GM19099 (cell line): ENCODE measurements around the gene GATA3.

Experiments used
- POLR2A ChIP-seq: IDR thresholded peaks from 3 replicates; pipeline ENCODE4 v1.6.1; 2011; ENCODE audit warnings: low read depth; ENCODE audit not compliant: insufficient read length; ENCODE audit errors: extremely low read depth

GATA3 gene

DNA sequence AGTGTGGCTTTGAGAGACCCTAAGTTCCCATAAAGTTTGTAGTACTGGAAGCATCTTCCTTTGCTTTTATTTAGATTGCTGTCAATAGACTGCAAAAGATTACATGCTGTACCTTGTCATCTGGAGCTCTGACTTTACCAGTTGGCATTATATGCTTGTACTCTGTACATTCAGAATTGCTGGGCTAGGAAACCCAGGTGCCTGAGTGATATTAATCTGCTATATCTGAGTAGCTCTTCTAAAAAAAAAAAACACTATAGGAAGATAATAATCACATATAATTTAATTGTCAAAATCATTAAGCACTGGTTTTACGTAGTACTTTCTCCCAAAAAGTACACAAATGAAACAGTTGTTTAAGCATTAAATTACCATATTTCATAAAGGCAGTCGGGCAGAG lies 12.3 kb downstream of the GATA3 start:
- no peak for TF ChIP-seq POLR2A

DNA sequence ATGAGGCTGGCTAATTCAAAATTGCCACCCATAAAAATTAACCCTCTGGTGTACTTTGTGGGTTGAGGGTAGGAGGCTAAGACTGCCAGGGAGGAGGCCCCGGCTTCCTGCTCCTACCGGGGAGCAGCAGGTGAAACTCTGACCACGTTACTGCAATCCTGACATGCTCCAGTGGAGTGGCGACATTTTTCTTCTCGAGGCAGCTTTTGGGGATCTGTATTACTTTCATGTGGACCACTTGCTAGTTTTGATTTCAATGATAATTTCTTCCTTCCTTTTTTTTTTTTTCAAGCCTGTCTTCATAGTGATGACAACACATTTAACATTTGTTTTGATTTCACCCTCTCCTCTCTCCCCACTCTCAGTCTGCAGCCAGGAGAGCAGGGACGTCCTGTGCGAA lies 14.6 kb downstream of the GATA3 start:
- no peak for TF ChIP-seq POLR2A

DNA sequence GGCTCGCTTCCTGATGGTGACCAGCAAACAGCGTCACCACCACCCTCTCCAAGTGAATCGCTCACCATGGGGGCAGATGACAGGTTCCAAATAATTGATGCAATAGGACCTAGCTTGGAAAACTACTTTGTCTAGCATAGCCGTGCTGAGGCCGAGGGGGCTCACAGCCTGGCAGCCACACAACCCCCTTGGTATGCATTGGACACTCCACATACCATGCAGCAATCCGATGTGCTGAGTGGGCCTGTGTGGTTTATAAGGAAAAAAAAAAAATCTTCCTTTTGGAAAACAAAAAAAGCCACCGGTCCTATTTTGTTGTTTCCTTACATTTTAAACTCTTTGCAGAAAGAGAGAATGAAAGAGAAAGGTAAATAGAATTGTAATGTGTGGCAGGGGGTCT lies 15.1 kb downstream of the GATA3 start:
- no peak for TF ChIP-seq POLR2A

DNA sequence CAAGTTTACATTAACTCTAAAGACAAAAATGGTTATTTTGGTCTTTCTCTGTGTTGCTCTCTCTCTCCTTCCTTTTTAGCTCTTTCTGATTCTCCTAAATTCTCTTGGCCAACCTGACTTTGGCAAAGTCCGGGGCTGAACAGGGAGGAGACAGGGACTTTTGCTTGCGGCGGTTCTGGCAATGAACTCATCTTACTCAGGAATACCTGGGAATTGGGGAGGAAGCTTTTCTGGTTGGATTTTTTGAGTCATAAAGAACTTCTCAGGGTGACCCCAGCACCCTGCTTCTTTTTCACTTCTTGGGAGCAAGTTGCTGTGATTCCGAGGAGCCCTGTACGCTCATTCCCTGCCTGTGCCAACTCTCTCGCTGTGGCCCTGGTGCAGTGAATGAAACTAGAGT lies 16.0 kb downstream of the GATA3 start:
- TF ChIP-seq POLR2A, result no peak

DNA sequence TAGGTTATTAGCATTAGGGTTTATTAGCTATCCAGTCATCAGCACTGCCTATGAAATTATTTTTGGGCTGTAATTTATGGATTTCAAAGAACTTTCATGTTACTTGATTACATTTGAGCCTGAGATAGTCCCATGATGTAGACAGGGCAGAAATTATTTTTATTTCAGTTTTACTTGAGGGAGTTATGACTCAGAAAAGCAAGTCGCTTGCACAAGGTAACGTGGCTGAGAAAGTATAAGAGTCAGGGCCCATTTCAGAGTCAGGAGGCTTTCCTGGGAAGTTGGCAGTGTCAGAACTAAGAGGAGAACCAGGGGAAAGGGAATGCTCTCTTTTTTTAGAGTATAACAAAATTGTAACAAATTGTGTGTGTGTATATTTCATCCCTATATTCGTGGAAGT lies 16.5 kb downstream of the GATA3 start:
- no peak for TF ChIP-seq POLR2A

DNA sequence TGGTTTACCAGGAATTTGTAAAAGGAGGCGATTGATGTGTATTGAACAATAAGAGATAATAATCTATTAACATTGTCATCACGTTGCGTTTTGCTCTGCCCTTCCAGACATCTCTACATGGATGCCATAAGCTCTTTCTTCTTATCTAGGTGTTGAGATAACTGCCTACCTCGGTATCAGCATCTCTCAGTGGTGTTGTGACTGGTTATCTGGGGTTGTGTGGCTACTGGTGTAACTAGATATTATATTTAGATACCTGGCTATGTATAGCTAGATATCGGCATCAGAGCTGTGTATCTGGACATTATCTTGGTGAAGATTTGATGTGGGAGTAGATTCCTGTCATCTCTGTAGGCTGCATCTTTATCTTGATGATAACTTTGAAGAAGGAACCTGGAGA lies 17.2 kb downstream of the GATA3 start:
- no peak for TF ChIP-seq POLR2A

DNA sequence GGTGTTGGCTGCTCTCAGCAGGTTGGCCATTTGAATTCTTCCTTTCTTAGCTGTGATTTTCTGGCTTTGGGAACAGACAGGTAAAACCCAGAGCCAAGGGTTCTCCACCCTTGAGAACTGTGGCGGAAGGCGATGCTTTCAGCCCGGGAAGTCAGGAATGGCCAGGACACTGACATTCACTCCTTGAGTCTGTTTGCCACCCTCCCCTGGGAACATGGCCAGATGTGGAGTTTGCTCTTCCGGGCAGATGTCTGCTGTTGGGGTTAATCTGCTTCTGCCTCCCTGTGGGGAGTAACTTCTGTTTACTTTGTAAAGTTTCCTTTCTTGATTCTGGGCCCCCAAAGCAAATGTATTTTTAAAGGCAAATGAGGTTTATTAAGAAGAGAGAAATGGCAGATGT lies 17.7 kb downstream of the GATA3 start:
- no peak for TF ChIP-seq POLR2A

DNA sequence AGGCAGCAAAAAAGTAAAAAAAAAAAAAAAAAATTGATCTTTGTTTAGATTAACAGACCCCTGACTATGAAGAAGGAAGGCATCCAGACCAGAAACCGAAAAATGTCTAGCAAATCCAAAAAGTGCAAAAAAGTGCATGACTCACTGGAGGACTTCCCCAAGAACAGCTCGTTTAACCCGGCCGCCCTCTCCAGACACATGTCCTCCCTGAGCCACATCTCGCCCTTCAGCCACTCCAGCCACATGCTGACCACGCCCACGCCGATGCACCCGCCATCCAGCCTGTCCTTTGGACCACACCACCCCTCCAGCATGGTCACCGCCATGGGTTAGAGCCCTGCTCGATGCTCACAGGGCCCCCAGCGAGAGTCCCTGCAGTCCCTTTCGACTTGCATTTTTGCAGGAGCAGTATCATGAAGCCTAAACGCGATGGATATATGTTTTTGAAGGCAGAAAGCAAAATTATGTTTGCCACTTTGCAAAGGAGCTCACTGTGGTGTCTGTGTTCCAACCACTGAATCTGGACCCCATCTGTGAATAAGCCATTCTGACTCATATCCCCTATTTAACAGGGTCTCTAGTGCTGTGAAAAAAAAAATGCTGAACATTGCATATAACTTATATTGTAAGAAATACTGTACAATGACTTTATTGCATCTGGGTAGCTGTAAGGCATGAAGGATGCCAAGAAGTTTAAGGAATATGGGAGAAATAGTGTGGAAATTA lies 19.4 kb downstream of the GATA3 start:
- TF ChIP-seq POLR2A, result no peak

DNA sequence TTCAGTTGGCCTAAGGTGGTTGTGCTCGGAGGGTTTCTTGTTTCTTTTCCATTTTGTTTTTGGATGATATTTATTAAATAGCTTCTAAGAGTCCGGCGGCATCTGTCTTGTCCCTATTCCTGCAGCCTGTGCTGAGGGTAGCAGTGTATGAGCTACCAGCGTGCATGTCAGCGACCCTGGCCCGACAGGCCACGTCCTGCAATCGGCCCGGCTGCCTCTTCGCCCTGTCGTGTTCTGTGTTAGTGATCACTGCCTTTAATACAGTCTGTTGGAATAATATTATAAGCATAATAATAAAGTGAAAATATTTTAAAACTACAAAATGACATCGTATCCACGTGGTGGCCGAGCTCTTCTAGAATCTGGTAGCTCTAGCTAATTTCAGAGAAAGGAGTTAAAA lies 20.4 kb downstream of the GATA3 start:
- no peak for TF ChIP-seq POLR2A

DNA sequence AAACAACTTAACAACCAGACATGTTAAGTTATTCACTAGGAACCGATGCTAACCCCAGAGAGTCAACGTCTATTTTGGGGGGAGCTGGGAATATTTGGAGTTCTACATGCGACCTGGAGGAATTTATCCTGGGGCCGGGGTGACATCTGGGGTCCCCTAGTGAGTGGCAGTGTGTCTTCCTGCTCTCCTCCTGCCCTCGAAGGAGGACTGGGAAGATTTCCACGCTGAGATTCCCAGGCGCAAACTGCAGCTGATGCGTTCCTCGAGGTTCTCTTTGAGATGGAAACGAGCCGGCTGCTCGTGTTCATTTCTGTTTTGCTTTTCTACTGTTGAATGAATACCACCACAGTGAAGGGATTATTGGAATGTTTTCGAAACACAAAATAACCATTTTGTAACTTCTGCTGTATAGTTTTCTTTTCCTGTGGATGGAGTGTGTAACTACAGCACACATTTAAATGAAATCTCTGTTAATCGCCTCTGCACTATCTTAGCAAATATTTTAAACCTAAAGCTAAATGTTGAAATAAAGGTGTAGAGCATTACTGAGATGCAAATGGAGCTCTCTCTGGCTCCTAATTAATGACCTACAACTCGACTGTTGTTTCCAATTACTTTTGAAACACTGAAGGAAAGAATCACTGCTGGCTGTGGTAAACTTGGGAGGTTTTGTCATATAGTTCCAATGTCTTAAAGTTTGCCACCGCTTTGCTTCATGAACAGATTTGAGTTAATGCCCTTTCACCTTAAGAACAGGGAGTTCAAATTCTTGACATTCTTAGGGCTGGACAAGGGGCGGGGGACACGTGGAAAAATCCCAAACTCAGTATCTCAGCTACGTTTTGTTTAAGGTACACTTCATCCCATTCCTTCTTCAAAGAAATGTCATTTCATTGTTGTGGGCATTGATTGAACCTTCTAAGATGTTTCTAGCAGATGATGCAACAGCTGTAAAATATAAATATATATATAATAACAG lies 21.1 kb downstream of the GATA3 start:
- TF ChIP-seq POLR2A, result no peak

DNA sequence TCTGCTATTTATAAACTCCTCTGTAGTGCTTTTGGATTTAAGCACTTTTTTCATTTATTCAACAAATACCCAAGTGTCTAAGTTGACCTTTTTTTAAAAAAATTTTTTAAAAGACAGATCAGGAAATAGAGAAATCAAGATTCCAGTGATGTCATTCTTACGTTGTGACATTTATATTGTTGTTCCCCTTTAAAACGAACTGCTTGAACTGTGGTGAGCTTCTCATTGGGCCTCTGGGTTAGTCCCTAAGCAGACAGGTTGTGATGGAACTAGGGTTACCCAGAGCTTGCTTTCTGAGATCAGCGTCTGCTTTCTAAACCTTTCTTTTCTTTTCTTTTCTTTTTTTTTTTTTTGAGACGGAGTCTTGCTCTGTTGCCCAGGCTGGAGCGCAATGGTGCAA lies 22.4 kb downstream of the GATA3 start:
- no peak for TF ChIP-seq POLR2A

DNA sequence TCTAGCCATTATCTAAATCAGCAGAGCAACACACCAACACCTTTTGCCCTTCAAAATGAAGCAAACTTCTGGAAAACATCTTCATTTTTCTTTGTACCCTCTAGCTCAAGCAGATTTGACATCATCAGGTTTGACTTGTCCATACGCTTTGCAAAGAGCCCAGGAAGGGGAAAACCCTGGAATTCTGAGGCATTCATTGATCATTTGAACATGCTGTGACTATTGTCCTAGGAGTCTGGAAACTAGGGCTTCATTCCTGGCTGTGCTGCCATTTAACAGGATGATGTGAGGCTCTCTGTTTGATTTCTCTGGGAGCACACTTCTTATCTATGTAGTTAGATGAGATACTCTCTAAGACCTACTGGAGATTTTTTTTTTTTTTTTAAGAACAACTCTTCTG lies 23.5 kb downstream of the GATA3 start:
- TF ChIP-seq POLR2A, result no peak

DNA sequence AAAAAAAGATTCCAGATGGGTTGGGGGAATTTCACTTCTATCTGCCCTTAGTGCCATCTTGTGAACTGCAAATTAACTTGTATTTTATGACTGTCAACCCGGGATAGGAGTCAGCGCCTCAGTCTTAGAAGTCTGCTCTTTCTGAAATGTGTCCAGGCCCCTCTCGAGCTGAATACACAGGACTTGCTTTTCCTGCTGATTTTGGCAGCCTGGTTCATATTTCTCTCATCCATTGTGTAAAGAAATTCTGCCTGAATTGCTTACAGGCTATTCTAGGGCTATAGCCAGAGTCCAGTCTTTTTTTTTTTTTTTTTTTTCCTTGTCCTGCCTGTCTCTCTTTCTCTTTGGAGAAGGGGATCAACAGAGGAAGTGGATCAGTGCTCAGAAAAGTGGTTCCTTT lies 24.6 kb downstream of the GATA3 start:
- TF ChIP-seq POLR2A, result no peak

DNA sequence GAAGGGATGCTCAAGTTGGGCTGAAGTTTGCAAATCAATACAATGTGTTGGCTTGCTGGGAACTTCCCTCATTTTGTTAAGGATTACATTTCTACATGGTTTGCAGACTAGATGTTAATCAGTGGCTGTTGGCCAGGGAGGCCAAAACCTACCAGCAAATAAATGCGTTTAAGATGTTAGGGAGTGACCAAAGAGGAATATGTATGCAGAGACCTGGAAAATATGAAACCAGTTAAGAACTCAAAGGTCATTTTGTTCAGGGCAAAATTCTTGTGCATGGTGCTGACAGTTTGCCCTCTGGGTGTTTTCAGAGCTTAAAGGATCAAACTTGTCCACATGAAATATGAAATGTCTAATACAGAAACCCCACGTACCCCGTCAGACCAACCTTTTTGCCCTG lies 30.3 kb downstream of the GATA3 start:
- no peak for TF ChIP-seq POLR2A

DNA sequence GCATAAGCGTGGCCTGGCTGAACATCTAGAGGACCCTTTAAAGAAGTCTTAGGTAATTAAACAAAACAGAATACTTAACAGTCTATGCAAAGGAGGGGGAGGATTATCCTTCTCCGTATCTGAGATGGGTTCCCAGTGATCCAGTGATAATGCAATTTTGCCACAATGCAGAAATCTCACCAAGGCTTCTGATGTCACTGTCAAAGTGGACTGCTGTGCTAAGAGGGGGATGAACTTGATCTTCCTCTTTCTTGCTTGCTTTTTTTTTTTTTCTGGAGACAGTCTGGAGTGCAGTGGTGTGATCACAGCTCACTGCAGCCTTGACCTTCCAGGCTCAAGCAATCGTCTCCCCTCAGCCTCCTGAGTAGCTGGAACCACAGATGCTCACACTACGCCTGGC lies 30.8 kb downstream of the GATA3 start:
- TF ChIP-seq POLR2A, result no peak

DNA sequence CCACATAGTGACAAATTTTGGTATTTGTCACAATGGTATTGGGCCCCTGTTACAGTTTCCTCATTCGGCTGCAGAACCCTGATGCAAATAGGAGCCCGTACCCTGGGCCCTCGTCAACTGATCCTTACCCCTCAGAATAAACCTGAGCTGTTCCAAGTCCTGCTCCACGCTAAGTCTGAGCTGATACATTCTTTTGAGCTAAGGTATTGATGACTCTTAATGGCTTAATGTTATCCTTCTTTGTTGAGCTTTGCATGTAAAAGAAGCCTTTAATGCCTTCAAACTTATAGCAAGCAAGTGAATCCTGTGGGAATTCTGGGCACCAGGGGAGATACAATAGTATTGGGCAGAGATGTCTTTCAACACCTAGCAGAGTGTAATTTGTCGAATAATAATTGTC lies 31.8 kb downstream of the GATA3 start:
- TF ChIP-seq POLR2A, result no peak
